SK-N-SH (cell line): Measurements from ENCODE around the gene GAS7. TPM values are rescaled to one million over a fixed set of nuclear protein-coding genes. Genes with fewer than 3 reads are reported as not detected.

ENCODE experiments used
- CTCF ChIA-PET: fragments of 300-600, 350-600 bp; formaldehyde crosslinking; extraction: SDS; loops from one replicate; lab custom pipeline; 2021; lab: Yijun Ruan, JAX
- POLR2A ChIA-PET: fragments of 350-600 bp; sonication (Branson Sonifier 250); formaldehyde crosslinking; extraction: SDS; loops from one replicate; lab custom pipeline; 2020; ENCODE audit warnings: antibody characterized with exemption, inconsistent platforms; lab: Yijun Ruan, JAX
- DNase-seq: peaks from one replicate; pipeline ENCODE4 v3.0.0; 2012
- H2AFZ ChIP-seq: fragments of 200-600 bp; sonication (generic); 2 replicates; pipeline ENCODE4 v1.8.1; 2016; ENCODE audit warnings: antibody characterized with exemption, mild to moderate bottlenecking, low read depth
- H3F3A ChIP-seq: fragments of 200-600 bp; sonication (generic); replicated peaks from 2 replicates; pipeline ENCODE3; 2016; ENCODE audit warnings: antibody characterized with exemption, mild to moderate bottlenecking; ENCODE audit not compliant: insufficient read depth
- H3K27ac ChIP-seq, 2 experiments: fragments of 200-500 bp in 1 of 2; fragments of 200-600 bp in 1 of 2; sonication (Bioruptor generic) in 1 of 2; sonication (generic), shearing (Covaris generic) in 1 of 2; 2 replicates each; pipeline versions ENCODE4 v1.5.1 to v1.6.1; 2014 to 2016; ENCODE audit warnings: low read depth in 2 of 2, inconsistent platforms in 1 of 2, low read length in 1 of 2, mild to moderate bottlenecking in 1 of 2, mixed read lengths in 1 of 2
- H3K27me3 ChIP-seq: fragments of 200-600 bp; sonication (generic), shearing (Covaris generic); 2 replicates; pipeline ENCODE4 v1.6.1; 2016; ENCODE audit warnings: mixed run types; ENCODE audit not compliant: insufficient read depth
- H3K36me3 ChIP-seq, 2 experiments: fragments of 200-500 bp in 1 of 2; fragments of 200-600 bp in 1 of 2; sonication (Bioruptor generic) in 1 of 2; sonication (generic) in 1 of 2; replicated peaks in 1 of 2; 2 replicates each; pipeline versions ENCODE3 to v1.5.1; 2014 to 2016; ENCODE audit warnings: low read length in 1 of 2, mild to moderate bottlenecking in 1 of 2; ENCODE audit not compliant: insufficient read depth in 2 of 2, control insufficient read depth in 1 of 2
- H3K4me1 ChIP-seq, 2 experiments: fragments of 200-500 bp in 1 of 2; fragments of 200-600 bp in 1 of 2; sonication (Bioruptor generic) in 1 of 2; sonication (generic), shearing (Covaris generic) in 1 of 2; 2 replicates each; pipeline versions ENCODE4 v1.5.1 to v1.6.1; 2014 to 2016; ENCODE audit warnings: low read depth in 1 of 2, low read length in 1 of 2, mixed run types in 1 of 2; ENCODE audit not compliant: insufficient read depth in 2 of 2, control insufficient read depth in 1 of 2
- H3K4me2 ChIP-seq: fragments of 200-600 bp; sonication (generic), shearing (Covaris generic); 2 replicates; pipeline ENCODE4 v1.6.1; 2017; ENCODE audit warnings: mixed run types
- H3K4me3 ChIP-seq, 2 experiments: fragments of 200-500 bp in 1 of 2; fragments of 200-600 bp in 1 of 2; sonication (Bioruptor generic) in 1 of 2; sonication (generic), shearing (Covaris generic) in 1 of 2; 2 replicates each; pipeline versions ENCODE4 v1.5.1 to v1.8.1; 2014 to 2016; ENCODE audit warnings: low read depth in 2 of 2, inconsistent platforms in 1 of 2, low read length in 1 of 2, mild to moderate bottlenecking in 1 of 2, mixed read lengths in 1 of 2, moderate library complexity in 1 of 2
- H3K79me2 ChIP-seq: fragments of 200-600 bp; sonication (generic); 2 replicates; pipeline ENCODE4 v1.8.1; 2017; ENCODE audit warnings: mild to moderate bottlenecking; ENCODE audit not compliant: insufficient read depth
- H3K9ac ChIP-seq: fragments of 200-600 bp; sonication (generic); 2 replicates; pipeline ENCODE4 v1.6.1; 2017; ENCODE audit warnings: mixed run types
- H3K9me2 ChIP-seq: fragments of 200-600 bp; sonication (generic); 2 replicates; pipeline ENCODE4 v1.6.1; 2017; ENCODE audit warnings: mixed run types
- H3K9me3 ChIP-seq: fragments of 200-600 bp; sonication (generic); 2 replicates; pipeline ENCODE4 v1.6.1; 2017; ENCODE audit warnings: mixed run types, mild to moderate bottlenecking, moderate library complexity
- H4K20me1 ChIP-seq: fragments of 200-600 bp; sonication (generic); 2 replicates; pipeline ENCODE4 v1.6.1; 2017; ENCODE audit warnings: mild to moderate bottlenecking, mixed run types; ENCODE audit not compliant: insufficient read depth
- ELF1 ChIP-seq: IDR thresholded peaks from 2 replicates; pipeline ENCODE4 v1.4.0; 2012
- FOSL2 ChIP-seq: IDR thresholded peaks from 2 replicates; pipeline ENCODE4 v1.4.0; 2012; ENCODE audit warnings: low read depth, mild to moderate bottlenecking, moderate library complexity, borderline replicate concordance
- IRF3 ChIP-seq: fragments of 150-350 bp; IDR thresholded peaks from 2 replicates; pipeline ENCODE4 v1.6.1; 2016; ENCODE audit warnings: mild to moderate bottlenecking, low read depth, low read length
- MAX ChIP-seq: IDR thresholded peaks from 2 replicates; pipeline ENCODE4 v1.4.0; 2012; ENCODE audit warnings: low read depth
- MEF2A ChIP-seq: IDR thresholded peaks from 2 replicates; pipeline ENCODE4 v1.4.0; 2012; ENCODE audit warnings: low read depth, borderline replicate concordance
- POLR2AphosphoS5 ChIP-seq: IDR thresholded peaks from 2 replicates; pipeline ENCODE4 v1.6.1; 2012; ENCODE audit warnings: low read depth, low read length
- RAD21 ChIP-seq: IDR thresholded peaks from 2 replicates; pipeline ENCODE4 v1.6.1; 2012; ENCODE audit warnings: mild to moderate bottlenecking, low read length
- RCOR1 ChIP-seq: fragments of 150-350 bp; IDR thresholded peaks from 2 replicates; pipeline ENCODE4 v1.6.1; 2017; ENCODE audit warnings: antibody characterized with exemption, low read length
- RFX5 ChIP-seq: IDR thresholded peaks from 2 replicates; pipeline ENCODE4 v1.6.1; 2012; ENCODE audit warnings: mild to moderate bottlenecking, improper control_type of control experiment, low read length
- SMC3 ChIP-seq: IDR thresholded peaks from 2 replicates; pipeline ENCODE4 v1.6.1; 2012; ENCODE audit warnings: low read depth, low read length, improper control_type of control experiment
- TCF12 ChIP-seq: IDR thresholded peaks from 2 replicates; pipeline ENCODE4 v1.4.0; 2012
- TEAD4 ChIP-seq: IDR thresholded peaks from 2 replicates; pipeline ENCODE4 v1.4.0; 2012; ENCODE audit warnings: mild to moderate bottlenecking, borderline replicate concordance; ENCODE audit not compliant: insufficient read depth
- YY1 ChIP-seq: IDR thresholded peaks from 2 replicates; pipeline ENCODE4 v1.4.0; 2012; ENCODE audit warnings: low read depth, mild to moderate bottlenecking
- WGBS: methylation state at CpG from one replicate; pipeline ENCODE4 v1.1.6; 2017; ENCODE audit warnings: low lambda C conversion rate; 5-methylcytosine and 5-hydroxymethylcytosine counted together
- polyA plus RNA-seq, 3 experiments: library from polyadenylated mRNA; depleted of rRNA; stranded (reverse); fragments of >200 nt; gene quantifications; 2 replicates each; pipeline ENCODE4 v1.2.3, GENCODE V29; 2012
- TF ChIP-seq, protein P1 (sequence below): IDR thresholded peaks from 2 replicates; pipeline ENCODE4 v1.4.0; 2012; ENCODE audit warnings: low read depth, borderline replicate concordance
- TF ChIP-seq, protein P2 (sequence below): fragments of 200-600 bp; sonication (generic); IDR thresholded peaks from 2 replicates; pipeline ENCODE4 v1.6.1; 2017; ENCODE audit warnings: antibody characterized with exemption, mild to moderate bottlenecking, moderate library complexity

Gene GAS7
- polyA plus RNA-seq, 1 of the 3 experiments (the other 2 are of a cell fraction), result 0.12 TPM

- TF ChIP-seq YY1 (no peak), IRF3 (no peak), MEF2A (no peak), ELF1 (no peak), RFX5 (no peak), MAX (no peak), TEAD4 (no peak), TCF12 (no peak), POLR2AphosphoS5 (no peak), FOSL2 (no peak), RCOR1 (no peak)
- TF ChIP-seq, protein P1, sequence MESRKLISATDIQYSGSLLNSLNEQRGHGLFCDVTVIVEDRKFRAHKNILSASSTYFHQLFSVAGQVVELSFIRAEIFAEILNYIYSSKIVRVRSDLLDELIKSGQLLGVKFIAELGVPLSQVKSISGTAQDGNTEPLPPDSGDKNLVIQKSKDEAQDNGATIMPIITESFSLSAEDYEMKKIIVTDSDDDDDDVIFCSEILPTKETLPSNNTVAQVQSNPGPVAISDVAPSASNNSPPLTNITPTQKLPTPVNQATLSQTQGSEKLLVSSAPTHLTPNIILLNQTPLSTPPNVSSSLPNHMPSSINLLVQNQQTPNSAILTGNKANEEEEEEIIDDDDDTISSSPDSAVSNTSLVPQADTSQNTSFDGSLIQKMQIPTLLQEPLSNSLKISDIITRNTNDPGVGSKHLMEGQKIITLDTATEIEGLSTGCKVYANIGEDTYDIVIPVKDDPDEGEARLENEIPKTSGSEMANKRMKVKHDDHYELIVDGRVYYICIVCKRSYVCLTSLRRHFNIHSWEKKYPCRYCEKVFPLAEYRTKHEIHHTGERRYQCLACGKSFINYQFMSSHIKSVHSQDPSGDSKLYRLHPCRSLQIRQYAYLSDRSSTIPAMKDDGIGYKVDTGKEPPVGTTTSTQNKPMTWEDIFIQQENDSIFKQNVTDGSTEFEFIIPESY, result no peak
- TF ChIP-seq, protein P2, sequence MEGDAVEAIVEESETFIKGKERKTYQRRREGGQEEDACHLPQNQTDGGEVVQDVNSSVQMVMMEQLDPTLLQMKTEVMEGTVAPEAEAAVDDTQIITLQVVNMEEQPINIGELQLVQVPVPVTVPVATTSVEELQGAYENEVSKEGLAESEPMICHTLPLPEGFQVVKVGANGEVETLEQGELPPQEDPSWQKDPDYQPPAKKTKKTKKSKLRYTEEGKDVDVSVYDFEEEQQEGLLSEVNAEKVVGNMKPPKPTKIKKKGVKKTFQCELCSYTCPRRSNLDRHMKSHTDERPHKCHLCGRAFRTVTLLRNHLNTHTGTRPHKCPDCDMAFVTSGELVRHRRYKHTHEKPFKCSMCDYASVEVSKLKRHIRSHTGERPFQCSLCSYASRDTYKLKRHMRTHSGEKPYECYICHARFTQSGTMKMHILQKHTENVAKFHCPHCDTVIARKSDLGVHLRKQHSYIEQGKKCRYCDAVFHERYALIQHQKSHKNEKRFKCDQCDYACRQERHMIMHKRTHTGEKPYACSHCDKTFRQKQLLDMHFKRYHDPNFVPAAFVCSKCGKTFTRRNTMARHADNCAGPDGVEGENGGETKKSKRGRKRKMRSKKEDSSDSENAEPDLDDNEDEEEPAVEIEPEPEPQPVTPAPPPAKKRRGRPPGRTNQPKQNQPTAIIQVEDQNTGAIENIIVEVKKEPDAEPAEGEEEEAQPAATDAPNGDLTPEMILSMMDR, result no peak
These were observed 230.4 kb downstream of the GAS7 start (continued) for GRCh38 chr17:9968008-9968407.

GRCh38 chr17:9959377-9959981 is 238.9 kb downstream of the GAS7 start:
- no peaks in the 10 kb centered on the region for H3K9me3 ChIP-seq
- no peaks in the 10 kb centered on the region for H3K36me3 ChIP-seq
- no peak overlapping the region for H3K4me2 ChIP-seq
- H3K27me3 ChIP-seq, result peaks cover 8% of the 10 kb centered on the region; the same call in 1 of the 2 replicates
- H3K9me2 ChIP-seq, result no peaks in the 10 kb centered on the region
- H2AFZ ChIP-seq, result no peak overlapping the region
- TF ChIP-seq SMC3 (peak; percentile 31; the same call in 1 of the 2 replicates), RAD21 (peak; percentile 38), FOSL2 (no peak)
- TF ChIP-seq, protein P2, result peak; percentile 54
- no peak overlapping the region; a peak in 1 of 4 replicates for H3K4me3 ChIP-seq
- H3K79me2 ChIP-seq, result no peaks in the 10 kb centered on the region
- no peak overlapping the region for H3K27ac ChIP-seq
- POLR2A ChIA-PET, result no interaction called here
- no peaks in the 10 kb centered on the region for H3F3A ChIP-seq
- H4K20me1 ChIP-seq, result no peaks in the 10 kb centered on the region
- H3K9ac ChIP-seq, result no peak overlapping the region
- CTCF ChIA-PET, result interaction anchor here (0.7 to 2.9 kb wide), 6 partner anchors 9 to 267 kb away, joined by 3 to 16 read pairs (median 4); no protein-coding TSS in a partner anchor
- H3K4me1 ChIP-seq, result no peaks in the 10 kb centered on the region
- WGBS, result 9% methylated on average over 20 of the region's 22 CpGs
- DNase-seq, result peak; percentile 71
